A549 (cell line): ENCODE measurements around the gene FBLIM1. TPM values are rescaled to one million over a fixed set of nuclear protein-coding genes. Genes with fewer than 3 reads are reported as not detected.

Source experiments
- ATAC-seq, 2 experiments: fragments of 200-7000 bp in 1 of 2; fragments of >200 bp in 1 of 2; cut with Nextera tagmentation in 1 of 2; cut with Tn5 transposase in 1 of 2; 3 replicates each; pipeline versions ENCODE4 v1.8.0 to v1.9.1; 2018 to 2020; ENCODE audit warnings: mild to moderate bottlenecking in 1 of 2, moderate library complexity in 1 of 2
- CTCF ChIA-PET: fragments of 300-600 bp; sonication (Branson Sonifier 250); formaldehyde crosslinking; extraction: SDS; loops from one replicate; lab custom pipeline; 2021; ENCODE audit warnings: antibody characterized with exemption, inconsistent platforms; lab: Yijun Ruan, JAX
- POLR2A ChIA-PET: fragments of 350-600 bp; formaldehyde crosslinking; extraction: SDS; loops from one replicate; lab custom pipeline; 2021; ENCODE audit warnings: antibody characterized with exemption, inconsistent platforms; lab: Yijun Ruan, JAX
- DNase-seq, 2 experiments: peaks; one replicate each; pipeline versions ENCODE4 v3.0.0 to v3.0.0-alpha.2; 2011 to 2016; ENCODE audit warnings: low read depth in 1 of 2, low spot score in 1 of 2
- FAIRE-seq: peaks from 2 replicates; lab custom pipeline; 2011; peaks lifted over from hg19 to GRCh38; lab: Jason Lieb, UNC
- H3K27ac ChIP-seq, 2 experiments: fragments of >200 bp; sonication (Bioruptor Twin); formaldehyde crosslinking; 3 replicates each; pipeline ENCODE4 v1.5.1; 2016 to 2017
- H3K4me1 ChIP-seq: fragments of >200 bp; sonication (Bioruptor Twin); formaldehyde crosslinking; 3 replicates; pipeline ENCODE4 v1.6.1; 2016
- H3K4me2 ChIP-seq: fragments of >200 bp; sonication (Bioruptor Twin); formaldehyde crosslinking; 3 replicates; pipeline ENCODE4 v1.6.1; 2016
- H3K4me3 ChIP-seq: fragments of >200 bp; sonication (Bioruptor Twin); formaldehyde crosslinking; 3 replicates; pipeline ENCODE4 v1.5.1; 2016
- H3K9me3 ChIP-seq: fragments of >200 bp; sonication (Bioruptor Twin); formaldehyde crosslinking; 3 replicates; pipeline ENCODE4 v1.6.1; 2016
- FOSB ChIP-seq: fragments of 250-450 bp; sonication (Bioruptor Pico); IDR thresholded peaks from 2 replicates; pipeline ENCODE4 v1.5.0; 2020; ENCODE audit warnings: mild to moderate bottlenecking, moderate library complexity
- FOSL2 ChIP-seq, 2 experiments: fragments of 450-650 bp in 1 of 2; fragments of >200 bp in 1 of 2; sonication (Bioruptor Twin) in 1 of 2; formaldehyde crosslinking; IDR thresholded peaks; 2 replicates each; pipeline versions ENCODE4 v1.5.0 to v1.6.1; 2016 to 2020; ENCODE audit warnings: mild to moderate bottlenecking in 1 of 2, moderate library complexity in 1 of 2
- FOXS1 ChIP-seq: fragments of 250-450 bp; sonication (Bioruptor Pico); IDR thresholded peaks from 2 replicates; pipeline ENCODE4 v1.5.0; 2020; ENCODE audit warnings: mild to moderate bottlenecking, moderate library complexity
- HOXB5 ChIP-seq: fragments of 250-450 bp; sonication (Bioruptor Pico); IDR thresholded peaks from 2 replicates; pipeline ENCODE4 v1.5.0; 2020; ENCODE audit warnings: mild to moderate bottlenecking, moderate library complexity
- JUN ChIP-seq, 2 experiments: fragments of >200 bp; sonication (Bioruptor Twin); formaldehyde crosslinking; IDR thresholded peaks; 2 replicates in 1 of 2; 3 replicates in 1 of 2; pipeline ENCODE4 v1.6.1; 2016 to 2017
- KDM5A ChIP-seq: fragments of 200-600 bp; sonication (generic); IDR thresholded peaks from 2 replicates; pipeline ENCODE4 v1.6.1; 2016; ENCODE audit warnings: antibody characterized with exemption, mild to moderate bottlenecking
- POLR2A ChIP-seq: IDR thresholded peaks from 2 replicates; pipeline ENCODE4 v1.6.1; 2012; ENCODE audit warnings: mild to moderate bottlenecking, low read length
- SMC3 ChIP-seq: fragments of >200 bp; sonication (Bioruptor Twin); formaldehyde crosslinking; IDR thresholded peaks from 3 replicates; pipeline ENCODE4 v1.6.1; 2018; ENCODE audit warnings: inconsistent platforms
- SREBF2 ChIP-seq: fragments of 450-650 bp; IDR thresholded peaks from 2 replicates; pipeline ENCODE4 v1.6.1; 2014; ENCODE audit warnings: mild to moderate bottlenecking, moderate library complexity
- ZSCAN20 ChIP-seq: fragments of 250-450 bp; sonication (Bioruptor Pico); IDR thresholded peaks from 2 replicates; pipeline ENCODE4 v1.8.0; 2022; ENCODE audit warnings: mild to moderate bottlenecking, moderate library complexity
- WGBS: methylation state at CpG from one replicate; pipeline ENCODE4 v1.1.6; 2017; ENCODE audit errors: missing lambda C conversion rate; 5-methylcytosine and 5-hydroxymethylcytosine counted together
- polyA minus RNA-seq: library from RNA; depleted of rRNA, polyadenylated mRNA; stranded (reverse); fragments of >200 nt; gene quantifications from 2 replicates; pipeline ENCODE4 v1.2.3, GENCODE V29; 2011; rRNA and poly(A)+ RNA removed
- polyA plus RNA-seq, 4 experiments: library from polyadenylated mRNA; depleted of rRNA in 3 of 4; stranded (reverse); fragments of >200 nt; fragmentation: RNase III in 1 of 4; extraction: RNeasy Plus Mini Kit Qiagen cat#74134 plus additional on column Dnase treatment in 1 of 4; gene quantifications; 2 replicates in 3 of 4; 3 replicates in 1 of 4; pipeline ENCODE4 v1.2.3, GENCODE V29; 2011 to 2017
- TF ChIP-seq, protein P1 (sequence below): fragments of 150-350 bp; IDR thresholded peaks from 2 replicates; pipeline ENCODE4 v1.6.1; 2014; ENCODE audit warnings: low read depth, mild to moderate bottlenecking, low read length
- TF ChIP-seq, protein P2 (sequence below): fragments of >200 bp; sonication (Bioruptor Twin); formaldehyde crosslinking; IDR thresholded peaks from 3 replicates; pipeline ENCODE4 v1.5.1; 2016
- TF ChIP-seq, protein P3 (sequence below): fragments of 200-600 bp; sonication (generic); IDR thresholded peaks from 2 replicates; pipeline ENCODE4 v1.6.1; 2016; ENCODE audit warnings: antibody characterized with exemption, mild to moderate bottlenecking, moderate library complexity
- TF ChIP-seq, protein P4 (sequence below): IDR thresholded peaks from 2 replicates; pipeline ENCODE4 v1.6.1; 2012; ENCODE audit warnings: low read depth, borderline replicate concordance
- TF ChIP-seq, protein P5 (sequence below): IDR thresholded peaks from 2 replicates; pipeline ENCODE4 v1.6.1; 2012

Gene FBLIM1, protein sequence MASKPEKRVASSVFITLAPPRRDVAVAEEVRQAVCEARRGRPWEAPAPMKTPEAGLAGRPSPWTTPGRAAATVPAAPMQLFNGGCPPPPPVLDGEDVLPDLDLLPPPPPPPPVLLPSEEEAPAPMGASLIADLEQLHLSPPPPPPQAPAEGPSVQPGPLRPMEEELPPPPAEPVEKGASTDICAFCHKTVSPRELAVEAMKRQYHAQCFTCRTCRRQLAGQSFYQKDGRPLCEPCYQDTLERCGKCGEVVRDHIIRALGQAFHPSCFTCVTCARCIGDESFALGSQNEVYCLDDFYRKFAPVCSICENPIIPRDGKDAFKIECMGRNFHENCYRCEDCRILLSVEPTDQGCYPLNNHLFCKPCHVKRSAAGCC
- polyA plus RNA-seq (2011; rRNA removed) (24.6 and 28.9 TPM in 2 replicates), polyA plus RNA-seq (2017; fragmentation: RNase III; extraction: RNeasy Plus Mini Kit Qiagen cat#74134 plus additional on column Dnase treatment) (33.9 to 39.4 TPM (median 38.1 TPM) in 3 replicates), polyA minus RNA-seq (13.5 and 26.6 TPM in 2 replicates)
- 21.7 and 31.5 TPM in 2 replicates for polyA plus RNA-seq (2012; cell fraction: cytosol; rRNA removed)
- polyA plus RNA-seq (2012; cell fraction: nucleus; rRNA removed): 32.8 and 35.5 TPM in 2 replicates

DNA sequence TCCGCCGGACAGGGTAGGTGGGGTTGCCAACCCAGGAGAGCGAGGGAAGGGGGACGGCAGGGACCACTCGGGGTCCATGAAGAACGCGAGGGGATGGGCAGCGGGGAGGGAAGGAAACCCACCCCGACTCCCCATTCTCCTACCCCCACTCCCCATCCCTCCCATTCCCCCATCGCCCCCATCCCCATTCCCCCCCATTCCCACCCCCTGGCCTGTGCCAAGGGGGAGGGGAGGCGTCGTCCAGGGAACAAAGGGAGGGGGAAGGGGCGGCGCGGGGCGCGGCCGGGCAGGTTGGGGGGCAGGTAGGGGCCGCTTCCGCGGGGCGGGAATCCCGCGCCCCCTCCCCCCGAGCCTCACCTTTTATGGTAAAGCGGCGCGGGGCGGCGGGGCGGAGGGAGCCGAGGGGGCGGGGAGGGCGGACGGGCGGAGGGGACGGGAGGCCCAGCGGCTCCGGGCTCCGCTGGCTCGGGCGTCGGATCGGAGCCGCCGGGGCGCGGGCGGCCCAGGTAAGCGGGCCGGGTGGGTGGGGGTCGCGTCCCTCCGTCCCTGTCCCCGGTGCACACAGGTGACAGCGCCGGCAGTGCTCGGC lies at the start of gene FBLIM1:
Gene FBLIM1 (plus strand): TSS at position 453 of the 589 bp plus-strand sequence. CDS start 6,189 bp downstream, outside the sequence.
- 60% methylated on average over 5 of the region's 58 CpGs for WGBS
- ChIA-PET CTCF (interaction anchor here (1.5 kb wide), 1 partner anchor 17 kb away, joined by 7 read pairs; no protein-coding TSS in a partner anchor), POLR2A (no interaction called here)
- no peaks in the 10 kb centered on the region for H3K9me3 ChIP-seq
- H3K27ac ChIP-seq: peak within 1 kb of the TSS; percentile 94 to 99
- DNase-seq: no peak
- peak within 1 kb of the TSS; percentile 97 for H3K4me3 ChIP-seq
- no peak for FAIRE-seq
- peak within 1 kb of the TSS; percentile 85 for H3K4me2 ChIP-seq
- peaks cover 46% of the 10 kb centered on the region for H3K4me1 ChIP-seq
- peak; percentile 41 to 44; a peak in 3 of 6 replicates for ATAC-seq
- TF ChIP-seq KDM5A (no peak), JUN (IDR thresholded peaks at IDR 0.05) (peak in 1 of 2 experiments; percentile 52; a peak in 2 of 5 replicates)
- TF ChIP-seq, all 56 proteins: peak for 1

DNA sequence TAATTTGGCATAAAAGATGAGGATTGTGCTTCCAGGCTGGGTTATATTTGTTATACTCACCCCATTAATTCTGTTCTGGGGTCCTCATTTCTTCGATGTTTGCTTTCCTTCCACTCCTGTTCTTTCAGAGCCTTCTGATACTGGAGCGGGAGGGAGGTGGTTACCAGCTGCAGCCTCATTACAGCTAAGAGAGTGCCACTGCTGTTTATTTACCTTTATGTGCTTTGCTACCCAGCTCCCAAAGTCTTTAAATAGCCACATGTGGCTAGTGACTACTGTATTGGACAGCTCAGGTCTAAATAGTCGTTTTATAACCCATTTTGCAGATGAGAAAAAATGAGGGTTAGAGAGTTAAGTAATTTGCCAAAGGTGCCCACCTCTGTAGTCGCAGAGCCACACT lies 49.4 kb upstream of the FBLIM1 start:
- no peak for TF ChIP-seq SMC3
- no peak for TF ChIP-seq HOXB5 (CRISPR knock-in tag)
- TF ChIP-seq, protein P1, sequence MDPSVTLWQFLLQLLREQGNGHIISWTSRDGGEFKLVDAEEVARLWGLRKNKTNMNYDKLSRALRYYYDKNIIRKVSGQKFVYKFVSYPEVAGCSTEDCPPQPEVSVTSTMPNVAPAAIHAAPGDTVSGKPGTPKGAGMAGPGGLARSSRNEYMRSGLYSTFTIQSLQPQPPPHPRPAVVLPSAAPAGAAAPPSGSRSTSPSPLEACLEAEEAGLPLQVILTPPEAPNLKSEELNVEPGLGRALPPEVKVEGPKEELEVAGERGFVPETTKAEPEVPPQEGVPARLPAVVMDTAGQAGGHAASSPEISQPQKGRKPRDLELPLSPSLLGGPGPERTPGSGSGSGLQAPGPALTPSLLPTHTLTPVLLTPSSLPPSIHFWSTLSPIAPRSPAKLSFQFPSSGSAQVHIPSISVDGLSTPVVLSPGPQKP: no peak
- no peak for TF ChIP-seq FOSL2 (IDR thresholded peaks at IDR 0.05)
- no peak for TF ChIP-seq FOSL2 (CRISPR knock-in tag; IDR thresholded peaks at IDR 0.05)
- no peak for TF ChIP-seq POLR2A
- no peak for TF ChIP-seq FOSB (CRISPR knock-in tag)
- TF ChIP-seq, protein P2, sequence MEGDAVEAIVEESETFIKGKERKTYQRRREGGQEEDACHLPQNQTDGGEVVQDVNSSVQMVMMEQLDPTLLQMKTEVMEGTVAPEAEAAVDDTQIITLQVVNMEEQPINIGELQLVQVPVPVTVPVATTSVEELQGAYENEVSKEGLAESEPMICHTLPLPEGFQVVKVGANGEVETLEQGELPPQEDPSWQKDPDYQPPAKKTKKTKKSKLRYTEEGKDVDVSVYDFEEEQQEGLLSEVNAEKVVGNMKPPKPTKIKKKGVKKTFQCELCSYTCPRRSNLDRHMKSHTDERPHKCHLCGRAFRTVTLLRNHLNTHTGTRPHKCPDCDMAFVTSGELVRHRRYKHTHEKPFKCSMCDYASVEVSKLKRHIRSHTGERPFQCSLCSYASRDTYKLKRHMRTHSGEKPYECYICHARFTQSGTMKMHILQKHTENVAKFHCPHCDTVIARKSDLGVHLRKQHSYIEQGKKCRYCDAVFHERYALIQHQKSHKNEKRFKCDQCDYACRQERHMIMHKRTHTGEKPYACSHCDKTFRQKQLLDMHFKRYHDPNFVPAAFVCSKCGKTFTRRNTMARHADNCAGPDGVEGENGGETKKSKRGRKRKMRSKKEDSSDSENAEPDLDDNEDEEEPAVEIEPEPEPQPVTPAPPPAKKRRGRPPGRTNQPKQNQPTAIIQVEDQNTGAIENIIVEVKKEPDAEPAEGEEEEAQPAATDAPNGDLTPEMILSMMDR: no peak
- TF ChIP-seq FOXS1: no peak
- no peak for TF ChIP-seq ZSCAN20 (CRISPR knock-in tag)
- TF ChIP-seq SREBF2: no peak
- TF ChIP-seq, protein P3, sequence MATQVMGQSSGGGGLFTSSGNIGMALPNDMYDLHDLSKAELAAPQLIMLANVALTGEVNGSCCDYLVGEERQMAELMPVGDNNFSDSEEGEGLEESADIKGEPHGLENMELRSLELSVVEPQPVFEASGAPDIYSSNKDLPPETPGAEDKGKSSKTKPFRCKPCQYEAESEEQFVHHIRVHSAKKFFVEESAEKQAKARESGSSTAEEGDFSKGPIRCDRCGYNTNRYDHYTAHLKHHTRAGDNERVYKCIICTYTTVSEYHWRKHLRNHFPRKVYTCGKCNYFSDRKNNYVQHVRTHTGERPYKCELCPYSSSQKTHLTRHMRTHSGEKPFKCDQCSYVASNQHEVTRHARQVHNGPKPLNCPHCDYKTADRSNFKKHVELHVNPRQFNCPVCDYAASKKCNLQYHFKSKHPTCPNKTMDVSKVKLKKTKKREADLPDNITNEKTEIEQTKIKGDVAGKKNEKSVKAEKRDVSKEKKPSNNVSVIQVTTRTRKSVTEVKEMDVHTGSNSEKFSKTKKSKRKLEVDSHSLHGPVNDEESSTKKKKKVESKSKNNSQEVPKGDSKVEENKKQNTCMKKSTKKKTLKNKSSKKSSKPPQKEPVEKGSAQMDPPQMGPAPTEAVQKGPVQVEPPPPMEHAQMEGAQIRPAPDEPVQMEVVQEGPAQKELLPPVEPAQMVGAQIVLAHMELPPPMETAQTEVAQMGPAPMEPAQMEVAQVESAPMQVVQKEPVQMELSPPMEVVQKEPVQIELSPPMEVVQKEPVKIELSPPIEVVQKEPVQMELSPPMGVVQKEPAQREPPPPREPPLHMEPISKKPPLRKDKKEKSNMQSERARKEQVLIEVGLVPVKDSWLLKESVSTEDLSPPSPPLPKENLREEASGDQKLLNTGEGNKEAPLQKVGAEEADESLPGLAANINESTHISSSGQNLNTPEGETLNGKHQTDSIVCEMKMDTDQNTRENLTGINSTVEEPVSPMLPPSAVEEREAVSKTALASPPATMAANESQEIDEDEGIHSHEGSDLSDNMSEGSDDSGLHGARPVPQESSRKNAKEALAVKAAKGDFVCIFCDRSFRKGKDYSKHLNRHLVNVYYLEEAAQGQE: no peak
- TF ChIP-seq, protein P4, sequence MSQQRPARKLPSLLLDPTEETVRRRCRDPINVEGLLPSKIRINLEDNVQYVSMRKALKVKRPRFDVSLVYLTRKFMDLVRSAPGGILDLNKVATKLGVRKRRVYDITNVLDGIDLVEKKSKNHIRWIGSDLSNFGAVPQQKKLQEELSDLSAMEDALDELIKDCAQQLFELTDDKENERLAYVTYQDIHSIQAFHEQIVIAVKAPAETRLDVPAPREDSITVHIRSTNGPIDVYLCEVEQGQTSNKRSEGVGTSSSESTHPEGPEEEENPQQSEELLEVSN: no peak
- TF ChIP-seq, protein P5, sequence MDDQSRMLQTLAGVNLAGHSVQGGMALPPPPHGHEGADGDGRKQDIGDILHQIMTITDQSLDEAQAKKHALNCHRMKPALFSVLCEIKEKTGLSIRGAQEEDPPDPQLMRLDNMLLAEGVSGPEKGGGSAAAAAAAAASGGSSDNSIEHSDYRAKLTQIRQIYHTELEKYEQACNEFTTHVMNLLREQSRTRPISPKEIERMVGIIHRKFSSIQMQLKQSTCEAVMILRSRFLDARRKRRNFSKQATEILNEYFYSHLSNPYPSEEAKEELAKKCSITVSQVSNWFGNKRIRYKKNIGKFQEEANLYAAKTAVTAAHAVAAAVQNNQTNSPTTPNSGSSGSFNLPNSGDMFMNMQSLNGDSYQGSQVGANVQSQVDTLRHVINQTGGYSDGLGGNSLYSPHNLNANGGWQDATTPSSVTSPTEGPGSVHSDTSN: no peak
- DNase-seq: no peak
- H3K27ac ChIP-seq: no peak overlapping the region
- no peak for FAIRE-seq
- ChIA-PET POLR2A (no interaction called here), CTCF (no interaction called here)
- H3K4me1 ChIP-seq: no peaks in the 10 kb centered on the region
- 87% methylated on average over 4 of the region's 4 CpGs for WGBS
- no peak for ATAC-seq
- H3K4me2 ChIP-seq: no peak overlapping the region
- no peak overlapping the region for H3K4me3 ChIP-seq
- no peaks in the 10 kb centered on the region for H3K9me3 ChIP-seq
